ENCODE measurements around the gene BMP6. TPM values are rescaled to one million over a fixed set of nuclear protein-coding genes. Genes with fewer than 3 reads are reported as not detected.

BMP6 gene
- total and polyA plus RNA-seq, 2 of the 4 experiments (the other 2 are of a cell fraction) = 0.18 to 0.19 TPM

- ATAC-seq (ENCODE audit: low read depth) (no peak), DNase-seq (no peak)
- Histone ChIP-seq H3K79me1 (ENCODE audit: low read depth in 1 of 2, low read length in 2 of 2) (no peaks in the 10 kb centered on the region), H3K4me1 (ENCODE audit: control insufficient read depth, insufficient read depth, low read length) (no peaks in the 10 kb centered on the region), H2BK5ac (ENCODE audit: low read depth, low read length, poor library complexity, severe bottlenecking) (no peak overlapping the region), H3K18ac (ENCODE audit: low read depth, low read length) (no peak overlapping the region), H2AK5ac (ENCODE audit: low read depth, low read length) (no peak overlapping the region), H3K56ac (ENCODE audit: extremely low read depth, insufficient read depth, low read length) (no peak overlapping the region), H3K36me3 (ENCODE audit: control insufficient read depth, insufficient read depth, low read length) (no peaks in the 10 kb centered on the region), H3K27ac (ENCODE audit: insufficient read depth, low read length) (no peak overlapping the region), H2BK15ac (ENCODE audit: low read depth, low read length) (no peak overlapping the region), H3K9me3 (ENCODE audit: control insufficient read depth, insufficient read depth, low read length) (no peaks in the 10 kb centered on the region), H3K4me2 (ENCODE audit: low read depth, low read length) (no peak overlapping the region), H4K91ac (ENCODE audit: insufficient read depth, low read depth, low read length) (no peak overlapping the region), H3K14ac (replicated peaks; ENCODE audit: low read depth, low read length) (no peak overlapping the region), H2BK120ac (ENCODE audit: low read depth, low read length) (no peak overlapping the region), H3K9ac (ENCODE audit: low read depth, low read length) (no peak overlapping the region), H3K9me1 (ENCODE audit: insufficient read depth, low read length) (no peaks in the 10 kb centered on the region), H3K27me3 (ENCODE audit: control insufficient read depth, insufficient read depth, low read length) (peaks cover 22% of the 10 kb centered on the region), H2AK9ac (replicated peaks; ENCODE audit: low read depth, low read length, poor library complexity) (no peak overlapping the region), H3K23ac (ENCODE audit: low read depth, low read length) (no peak overlapping the region), H4K8ac (ENCODE audit: low read depth in 2 of 2, low read length in 2 of 2) (no peak overlapping the region), H3K4me3 (ENCODE audit: insufficient read depth, low read depth, low read length) (no peak overlapping the region), H4K5ac (ENCODE audit: low read depth, low read length) (no peak overlapping the region), H4K20me1 (ENCODE audit: insufficient read depth, low read length) (no peaks in the 10 kb centered on the region), H3K4ac (ENCODE audit: low read depth, low read length) (no peak overlapping the region), H2BK20ac (ENCODE audit: low read depth, low read length) (no peak overlapping the region), H2AFZ (replicated peaks; ENCODE audit: low read length, poor library complexity) (no peak overlapping the region)
- dilution Hi-C loops (cut with HindIII; ENCODE audit: low sequenced_read_pairs, unreplicated experiment) = no loop called here
- ChIA-PET POLR2A (ENCODE audit: unreplicated experiment) (no interaction called here), CTCF (no interaction called here)
- TF ChIP-seq MAFK (IDR thresholded peaks at IDR 0.05; ENCODE audit: low read depth, low read length) = 0 out of 2 replicates have a peak, but pooled peaks have one; percentile 26
- TF ChIP-seq, protein P1, sequence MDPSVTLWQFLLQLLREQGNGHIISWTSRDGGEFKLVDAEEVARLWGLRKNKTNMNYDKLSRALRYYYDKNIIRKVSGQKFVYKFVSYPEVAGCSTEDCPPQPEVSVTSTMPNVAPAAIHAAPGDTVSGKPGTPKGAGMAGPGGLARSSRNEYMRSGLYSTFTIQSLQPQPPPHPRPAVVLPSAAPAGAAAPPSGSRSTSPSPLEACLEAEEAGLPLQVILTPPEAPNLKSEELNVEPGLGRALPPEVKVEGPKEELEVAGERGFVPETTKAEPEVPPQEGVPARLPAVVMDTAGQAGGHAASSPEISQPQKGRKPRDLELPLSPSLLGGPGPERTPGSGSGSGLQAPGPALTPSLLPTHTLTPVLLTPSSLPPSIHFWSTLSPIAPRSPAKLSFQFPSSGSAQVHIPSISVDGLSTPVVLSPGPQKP (IDR thresholded peaks at IDR 0.05; ENCODE audit: borderline replicate concordance, low read depth, low read length) = no peak
- no TSS peak for BruUV-seq (replicated peaks)
- no CpG with 5 or more reads among the region's 2 CpGs for WGBS, 2 experiments (ENCODE audit: extremely low coverage in 2 of 2, insufficient read length in 1 of 2)
- in situ Hi-C loops (cut with MboI; ENCODE audit: low sequenced_read_pairs) = no loop called here
- intact Hi-C loops (cut with micrococcal nuclease) = no loop called here
Measured at GRCh38 chr6:7737867-7738266, 12.0 kb downstream of the BMP6 start.
